SHP77 (cell line): ENCODE measurements around the gene RNASE4.
"Not testable (repeated sequence)": the region's sequence is repeated elsewhere in the genome, so short reads cannot be mapped to it uniquely, and the experiment has no call there.

Source experiments
- DNase-seq, 2 experiments: peaks; one replicate each; lab custom pipeline; 2025; lab: John Stamatoyannopoulos, UW

RNASE4 gene

DNA sequence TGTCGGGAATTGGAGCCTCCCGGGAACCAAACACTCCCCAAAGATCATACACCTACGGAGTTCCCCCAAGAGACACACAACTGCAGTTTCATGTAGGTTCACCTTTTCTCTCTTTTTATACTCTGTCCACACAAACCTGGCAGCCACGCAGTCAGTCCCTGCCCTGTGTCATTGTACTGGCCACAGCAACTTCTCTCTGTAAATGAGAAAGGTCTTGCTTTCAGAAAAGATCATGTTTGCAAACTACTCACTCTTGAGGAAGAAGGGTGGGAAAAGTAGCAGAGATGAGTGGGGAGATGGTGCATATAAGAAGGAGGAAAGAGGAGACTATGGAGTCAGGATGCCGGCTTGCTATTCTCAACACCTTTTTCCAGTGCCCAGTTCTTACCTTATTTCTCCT is 14.6 kb downstream of the RNASE4 start:
- no peak for DNase-seq

DNA sequence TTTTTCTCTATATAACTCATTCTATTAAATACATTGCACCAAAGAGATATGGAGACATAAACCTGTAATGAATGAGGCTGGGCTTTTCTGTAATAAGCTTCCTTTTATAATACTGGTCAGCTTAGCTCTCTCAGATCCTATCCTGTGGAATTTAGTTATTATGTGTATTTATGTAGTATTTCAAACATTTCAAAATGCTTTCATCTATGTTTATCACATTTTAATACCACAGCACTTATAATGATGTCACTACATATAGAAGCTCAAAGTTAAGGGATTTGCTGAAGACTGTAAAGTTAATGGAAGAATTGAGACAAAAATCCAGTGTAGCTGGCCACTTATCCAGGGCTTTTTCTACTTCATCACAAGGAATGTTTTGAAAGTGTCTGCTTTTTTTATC is 15.6 kb downstream of the RNASE4 start:
- DNase-seq: no peak

DNA sequence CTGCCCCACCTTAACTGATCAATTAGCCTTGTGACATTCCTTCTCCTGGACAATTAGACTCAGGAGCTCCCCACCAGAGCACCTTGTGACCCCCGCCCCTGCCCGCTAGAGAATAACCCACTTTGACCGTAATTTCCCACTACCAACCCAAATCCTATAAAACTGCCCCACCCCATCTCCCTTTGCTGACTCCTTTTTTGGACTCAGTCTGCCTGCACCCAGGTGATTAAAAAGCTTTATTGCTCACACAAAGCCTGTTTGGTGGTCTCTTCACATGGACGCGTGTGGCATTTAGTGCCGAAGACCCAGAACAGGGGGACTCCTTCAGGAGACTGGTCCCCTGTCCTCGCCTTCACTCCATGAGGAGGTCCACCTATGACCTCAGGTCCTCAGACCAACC is 16.6 kb downstream of the RNASE4 start:
- not testable (repeated sequence) for DNase-seq

- DNase-seq: no peak
Measured at GRCh38 chr14:20706657-20707355, 22.4 kb downstream of the RNASE4 start.

GRCh38 chr14:20707622-20708021 is 23.3 kb downstream of the RNASE4 start:
- no peak for DNase-seq

GRCh38 chr14:20711261-20711660 is 26.9 kb downstream of the RNASE4 start:
- no peak for DNase-seq

GRCh38 chr14:20711685-20712084 is 27.3 kb downstream of the RNASE4 start:
- DNase-seq: no peak

DNA sequence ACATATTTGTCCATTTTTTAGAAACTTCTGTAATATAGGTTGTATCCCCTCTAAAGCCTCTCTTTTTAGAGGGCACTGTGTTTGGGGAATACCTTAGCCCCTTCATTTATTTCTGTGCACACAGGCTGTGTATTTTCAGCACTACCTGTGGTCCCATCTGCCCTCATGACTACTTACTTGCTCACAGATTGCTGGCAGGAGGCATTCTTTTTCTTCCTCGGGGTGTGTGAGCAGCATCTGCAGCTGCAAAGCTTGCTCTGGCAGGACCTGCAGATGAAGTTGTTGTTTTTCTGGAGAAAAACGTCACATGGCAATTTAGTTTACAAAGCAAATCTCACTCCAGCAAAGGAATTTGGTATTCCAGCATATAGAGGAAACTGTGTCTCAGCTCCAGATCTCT is 28.5 kb downstream of the RNASE4 start:
- no peak for DNase-seq

DNA sequence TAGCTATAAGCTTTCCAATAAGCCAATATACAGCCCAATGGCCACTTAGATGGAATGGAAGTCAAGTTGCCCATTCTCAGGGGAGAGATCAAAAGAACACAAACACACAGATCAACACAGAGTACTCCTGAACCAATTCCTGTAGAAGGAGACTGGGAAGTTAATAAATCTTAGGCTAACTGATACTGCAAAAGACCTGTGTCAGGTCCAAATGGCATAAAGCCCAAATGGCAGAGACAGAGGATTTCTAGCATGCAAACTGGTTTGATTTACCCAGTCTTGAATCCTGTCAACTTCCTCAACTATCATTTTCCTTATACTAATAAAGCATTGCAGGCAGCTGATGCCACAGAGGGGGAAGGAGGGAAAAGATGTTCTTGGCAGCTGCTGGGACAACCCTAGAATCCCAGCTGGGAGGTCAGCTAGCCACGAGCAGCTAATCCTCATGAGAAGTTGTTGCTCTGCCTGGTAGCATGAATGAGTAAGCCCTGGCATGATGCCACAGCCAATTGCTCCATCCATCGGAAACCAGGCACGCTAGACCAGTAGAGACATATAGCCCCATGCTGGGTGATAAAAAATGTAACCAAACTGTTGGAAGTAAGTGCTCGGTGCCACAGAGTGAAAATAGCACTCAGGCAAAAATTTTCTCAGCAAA is 30.4 kb downstream of the RNASE4 start:
- DNase-seq: peak in 1 of 2 experiments; percentile 27

DNA sequence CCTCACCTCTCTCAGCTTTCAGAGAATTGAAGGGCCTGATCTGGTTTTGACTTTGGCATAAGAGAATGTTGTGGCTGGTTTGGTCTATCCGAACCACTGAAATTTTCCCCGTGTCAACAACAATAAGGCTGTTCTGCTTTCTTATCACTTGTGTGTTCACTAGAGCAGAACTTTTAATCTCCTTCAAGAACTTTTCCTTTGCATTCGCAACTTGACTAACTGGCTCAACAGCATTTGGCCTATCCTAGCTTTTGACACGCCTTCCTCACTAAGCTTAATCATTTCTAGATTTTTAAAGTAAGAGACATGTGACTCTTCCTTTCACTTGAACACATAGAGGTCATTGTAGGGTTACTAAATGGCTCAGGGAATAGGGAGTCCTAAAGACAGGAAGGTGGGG is 35.4 kb downstream of the RNASE4 start:
- DNase-seq: no peak

DNA sequence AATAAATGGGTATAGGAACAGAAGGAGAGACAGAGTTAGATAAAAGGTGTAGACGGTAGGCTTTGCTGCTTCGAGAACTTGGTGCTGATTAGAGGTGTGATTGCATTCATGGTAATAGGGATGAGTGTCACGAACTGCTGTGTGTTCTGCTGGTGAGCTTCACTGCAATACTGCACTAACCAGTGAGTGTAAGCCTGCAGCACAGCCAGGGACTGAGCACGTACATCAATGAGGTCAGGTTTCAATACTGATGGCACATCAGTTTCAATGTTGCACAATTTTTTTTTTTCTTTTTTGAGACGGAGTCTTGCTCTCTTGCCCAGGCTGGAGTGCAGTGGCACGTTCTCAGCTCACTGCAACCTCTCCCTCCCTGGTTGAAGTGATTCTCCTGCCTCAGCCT is 36.4 kb downstream of the RNASE4 start:
- no peak for DNase-seq

DNA sequence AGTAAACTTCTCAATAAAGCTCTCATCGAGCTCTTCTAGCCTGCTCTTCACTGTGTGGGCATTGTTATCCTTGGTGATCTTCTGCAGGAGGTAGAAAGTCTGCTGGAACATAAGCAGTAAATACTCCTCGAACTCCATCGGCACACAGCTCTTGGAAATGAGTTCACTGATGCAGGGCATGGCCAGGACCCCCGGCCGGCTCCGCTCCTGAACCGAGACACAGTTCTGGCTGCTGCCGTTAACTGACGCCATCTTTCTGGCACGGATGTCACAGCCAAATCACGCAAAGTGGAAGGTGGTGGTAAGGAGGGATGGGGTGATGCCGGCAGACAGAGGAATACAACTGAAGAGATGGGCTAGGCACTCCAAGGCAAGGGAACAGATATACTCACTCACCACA is 37.7 kb downstream of the RNASE4 start:
- DNase-seq: no peak

DNA sequence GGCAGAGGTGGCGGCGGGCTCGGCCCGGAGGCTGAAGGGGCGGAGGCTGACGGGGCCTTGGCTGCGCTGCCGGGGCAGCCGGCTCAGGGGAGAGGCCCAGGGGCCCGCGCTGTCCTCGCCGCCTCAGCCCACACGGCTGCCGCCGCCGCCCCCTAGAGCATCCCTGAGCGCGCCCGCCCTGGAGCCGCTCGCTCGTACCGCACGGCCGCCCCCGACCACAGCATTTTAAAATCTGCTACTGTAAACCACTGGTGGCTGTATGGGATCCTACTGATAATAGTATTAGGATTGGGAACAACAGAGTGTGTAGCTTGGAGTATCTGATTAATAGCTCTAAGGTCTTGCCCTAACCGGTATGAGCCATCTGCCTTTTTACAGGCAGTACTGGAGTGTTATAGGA is 39.1 kb downstream of the RNASE4 start:
- DNase-seq: no peak

- not testable (repeated sequence) for DNase-seq
Measured at GRCh38 chr14:20726121-20726520, 41.8 kb downstream of the RNASE4 start.

GRCh38 chr14:20726531-20726930 is 42.2 kb downstream of the RNASE4 start:
- no peak for DNase-seq

DNA sequence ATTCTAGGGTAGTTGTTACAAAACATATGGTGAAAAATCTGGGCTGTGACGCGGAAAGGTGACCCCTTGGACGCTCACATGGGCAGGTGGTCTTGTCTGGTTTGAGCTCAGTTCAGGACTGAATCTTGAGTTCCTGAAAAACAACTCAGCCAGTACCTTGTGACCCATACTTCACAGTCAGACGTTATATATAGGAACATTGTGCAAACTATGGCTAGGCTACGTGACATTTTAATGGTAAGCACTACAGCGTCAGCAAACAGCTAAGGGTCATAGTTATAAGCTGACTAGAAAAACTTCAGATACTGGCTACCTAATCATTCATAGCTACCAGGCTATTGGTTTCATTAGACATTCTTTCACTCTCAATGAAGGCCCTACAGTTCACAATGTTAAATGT is 46.5 kb downstream of the RNASE4 start:
- DNase-seq: no peak

DNA sequence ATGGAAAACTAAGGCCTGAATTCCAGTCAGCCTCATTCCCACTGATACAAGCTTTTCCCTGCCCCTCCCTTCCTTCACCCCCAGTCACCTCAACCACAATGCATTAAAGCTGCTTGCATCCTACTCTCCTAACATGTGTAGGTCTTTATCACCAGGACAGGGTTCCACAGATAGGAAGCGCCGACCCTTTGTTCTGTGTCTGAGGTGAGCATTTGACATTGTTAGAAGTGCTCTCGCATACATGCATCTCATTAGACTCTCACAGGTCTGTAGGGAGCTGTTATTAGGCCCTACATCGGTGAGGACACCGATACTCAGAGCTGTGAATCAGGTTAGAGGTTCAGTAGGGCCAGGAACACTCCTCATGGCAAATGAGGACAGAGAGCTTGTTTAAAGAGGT is 48.1 kb downstream of the RNASE4 start:
- DNase-seq: no peak

GRCh38 chr14:20732979-20733635 is 48.7 kb downstream of the RNASE4 start:
- DNase-seq: no peak

- DNase-seq: no peak
Measured at GRCh38 chr14:20733684-20734429, 49.5 kb downstream of the RNASE4 start.

GRCh38 chr14:20734430-20734806 is 50.1 kb downstream of the RNASE4 start:
- DNase-seq: no peak

- DNase-seq: not testable (repeated sequence)
Measured at GRCh38 chr14:20738292-20738691, 53.9 kb downstream of the RNASE4 start.

GRCh38 chr14:20742132-20742531 is 57.8 kb downstream of the RNASE4 start:
- no peak for DNase-seq

DNA sequence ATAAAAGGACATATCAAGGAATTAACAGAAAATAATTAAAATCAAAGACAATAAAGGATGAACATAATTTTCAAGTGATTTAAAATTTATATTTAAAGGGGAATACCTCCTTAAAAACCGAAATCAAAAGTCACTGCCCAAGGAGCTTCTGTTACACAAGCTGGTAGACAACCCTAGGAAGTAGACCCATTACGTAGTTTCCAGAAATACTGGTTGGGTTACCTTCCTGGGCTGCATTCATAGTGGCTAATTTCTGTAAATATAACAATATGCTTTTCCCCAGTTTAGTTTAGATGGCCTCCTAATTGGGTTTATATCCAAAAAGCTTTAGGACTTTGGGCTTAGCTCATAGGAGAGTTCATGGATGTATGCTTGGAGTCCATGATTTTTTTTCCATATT is 59.2 kb downstream of the RNASE4 start:
- no peak for DNase-seq
